Islet of Langerhans (tissue), 1 donor: ENCODE data around the gene CLEC7A.

ENCODE experiments used
- FAIRE-seq: peaks from one replicate; lab custom pipeline; 2011; peaks lifted over from hg19 to GRCh38; lab: Jason Lieb, UNC

CLEC7A gene

DNA sequence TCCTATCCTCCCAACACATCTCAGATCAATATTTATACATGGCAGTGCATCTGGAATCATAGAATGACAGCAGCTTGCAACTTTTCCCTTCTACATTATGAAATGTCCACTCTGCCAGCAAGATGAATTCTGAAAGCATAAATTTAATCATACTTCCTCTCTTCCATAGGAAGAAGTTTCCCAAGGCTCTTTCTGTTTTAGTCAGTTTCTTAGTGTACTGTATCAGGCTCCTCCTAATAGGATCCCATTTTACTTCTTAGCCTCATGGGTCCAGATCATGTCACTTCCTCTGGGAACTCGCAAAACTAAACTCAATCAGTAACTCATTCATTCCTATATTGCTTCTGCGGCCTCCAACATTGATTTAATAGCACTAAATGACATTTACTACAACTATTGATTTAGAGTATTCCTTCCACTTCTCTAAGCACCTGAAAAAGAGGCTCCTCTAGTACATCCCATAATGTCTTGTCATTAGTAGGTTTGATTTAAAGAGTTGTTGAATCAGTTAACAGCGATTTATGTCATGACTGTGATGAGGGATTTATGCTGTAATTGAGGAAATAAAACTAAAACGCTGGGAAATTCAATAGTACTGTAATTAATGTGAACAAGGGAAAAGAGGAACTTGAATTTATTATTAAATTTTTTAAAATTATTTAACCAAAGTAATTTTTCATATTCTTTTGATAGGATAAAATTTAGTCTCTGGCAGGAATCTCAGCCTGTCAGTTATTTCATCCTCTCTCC lies 35.2 kb downstream of the CLEC7A start:
- no peak for FAIRE-seq

DNA sequence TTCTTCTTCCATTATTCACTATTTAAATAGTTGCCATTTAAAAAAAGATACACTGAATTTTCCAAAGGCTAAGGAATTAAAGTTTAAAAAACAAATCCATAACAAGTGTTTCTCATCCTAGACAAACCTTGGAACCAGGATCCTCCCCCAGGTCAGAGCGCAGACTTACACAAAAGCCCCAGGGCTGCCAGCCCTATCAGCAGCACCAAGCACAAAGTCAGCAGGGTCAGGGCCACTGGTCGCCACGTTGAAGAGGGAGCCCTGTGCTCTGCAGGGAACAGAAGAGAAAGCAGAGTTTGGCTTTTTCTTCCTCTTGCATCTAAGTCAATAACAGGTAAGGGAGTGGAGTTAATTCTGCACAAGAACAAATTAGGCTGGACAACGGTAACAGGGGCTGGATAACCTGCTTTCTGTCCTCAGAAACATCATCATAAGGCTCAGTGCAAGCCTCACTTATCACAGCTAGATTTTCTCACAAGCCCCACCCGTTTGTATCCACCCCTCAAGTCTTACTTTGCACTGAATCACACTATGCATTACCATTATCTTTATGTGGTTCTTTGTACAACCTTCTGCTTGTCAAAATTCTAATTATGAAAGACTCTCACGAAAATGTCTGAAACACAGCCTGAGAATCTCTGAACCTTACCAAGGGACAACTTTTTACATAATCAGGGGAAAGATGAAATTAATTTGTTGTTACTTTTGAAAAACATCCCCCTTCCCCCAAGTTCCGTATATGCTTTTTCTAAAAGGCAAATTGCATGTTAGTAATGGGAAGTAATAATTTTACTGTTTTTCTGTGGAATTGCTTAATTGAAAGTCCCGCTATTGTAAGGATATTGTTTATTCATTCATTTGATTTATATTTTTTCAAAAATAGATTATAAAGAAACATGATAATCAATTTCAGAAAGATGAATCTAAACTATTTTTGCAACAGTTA lies 40.8 kb downstream of the CLEC7A start:
- no peak for FAIRE-seq

DNA sequence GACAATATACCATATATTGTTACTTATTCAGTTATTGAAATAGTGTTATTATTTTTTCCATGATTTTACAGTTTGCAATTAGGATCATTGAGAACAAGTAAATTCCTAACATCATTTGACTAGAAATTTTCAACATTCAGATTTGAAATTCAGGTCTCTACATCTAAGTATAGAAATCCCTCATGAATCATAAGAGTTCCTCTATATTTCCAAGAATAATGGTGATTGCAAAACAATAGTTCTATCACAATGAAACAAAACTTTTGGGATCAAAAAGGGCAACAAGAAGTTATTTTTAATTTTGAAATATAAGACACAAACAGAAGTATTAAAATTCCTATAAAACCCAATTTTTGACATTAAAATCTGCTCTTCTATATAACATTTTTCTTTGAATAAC lies 42.0 kb downstream of the CLEC7A start:
- FAIRE-seq, result no peak

DNA sequence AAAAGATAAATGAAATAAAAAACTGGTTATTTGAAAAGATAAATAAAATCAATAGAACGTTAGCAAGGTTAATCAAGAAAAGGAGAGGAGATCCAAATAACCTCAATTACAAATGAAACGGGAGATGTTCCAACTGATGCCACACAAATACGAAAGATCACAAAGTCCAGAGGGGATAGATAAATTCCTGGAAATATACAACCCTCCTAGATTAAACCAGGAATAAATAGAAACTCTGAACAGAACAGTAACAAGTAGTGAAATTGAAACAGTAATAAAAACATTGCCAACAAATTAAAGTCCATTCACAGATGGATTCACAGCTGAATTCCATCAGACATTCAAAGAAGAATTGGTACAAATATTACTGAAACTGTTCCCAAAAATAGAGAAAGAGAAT lies 43.6 kb downstream of the CLEC7A start:
- no peak for FAIRE-seq

DNA sequence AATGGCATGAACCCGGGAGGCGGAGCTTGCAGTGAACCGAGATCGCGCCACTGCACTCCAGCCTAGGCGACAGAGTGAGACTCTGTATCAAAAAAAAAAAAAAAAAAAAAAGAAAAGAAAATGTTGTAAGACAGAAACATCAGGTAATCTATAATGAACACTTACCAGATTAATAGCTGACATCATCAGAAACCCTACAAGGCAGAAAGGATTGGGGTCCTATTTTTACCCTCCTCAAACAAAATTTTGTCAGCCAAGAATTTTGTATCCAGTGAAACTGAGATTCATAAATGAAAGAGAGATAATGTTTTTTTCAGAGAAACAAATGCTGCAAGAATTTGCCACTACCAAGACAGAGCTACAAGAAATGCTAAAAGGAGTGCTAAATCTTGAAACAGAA lies 45.3 kb downstream of the CLEC7A start:
- no peak for FAIRE-seq

DNA sequence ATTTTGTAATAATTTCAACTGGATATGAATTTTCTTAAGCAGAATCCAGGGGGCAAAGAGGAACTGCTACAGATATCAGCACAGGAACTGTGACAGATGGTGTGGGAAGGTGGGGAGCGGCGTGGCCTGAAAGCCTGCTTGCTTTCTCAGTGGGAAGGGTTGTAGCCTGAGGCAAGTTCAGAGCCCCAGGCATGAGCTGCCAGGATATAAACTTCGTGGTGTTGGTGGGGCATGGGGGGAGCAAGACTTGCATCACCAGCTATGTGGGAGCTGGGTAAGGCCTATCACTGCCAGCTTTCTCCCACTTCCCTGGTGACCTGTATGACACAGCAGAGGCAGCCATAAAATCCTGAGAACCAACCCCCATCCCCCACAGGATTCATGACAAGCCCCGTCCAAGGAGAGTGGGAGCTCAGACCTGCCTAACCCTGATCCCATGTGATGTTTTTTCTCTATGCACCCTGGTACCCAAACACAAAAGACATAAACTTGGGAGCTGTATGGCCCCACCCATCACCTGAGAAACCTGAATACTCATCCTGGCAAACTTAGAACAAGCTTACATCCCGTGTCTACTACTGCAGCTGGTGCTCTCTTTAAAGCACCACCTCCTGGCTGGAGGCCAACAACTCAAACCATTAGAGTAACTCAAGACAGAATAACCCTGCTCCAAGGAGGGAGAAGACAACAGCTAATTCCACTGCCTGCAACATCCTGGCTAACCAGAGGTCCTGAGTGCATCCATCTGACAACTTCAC lies 47.7 kb downstream of the CLEC7A start:
- no peak for FAIRE-seq

DNA sequence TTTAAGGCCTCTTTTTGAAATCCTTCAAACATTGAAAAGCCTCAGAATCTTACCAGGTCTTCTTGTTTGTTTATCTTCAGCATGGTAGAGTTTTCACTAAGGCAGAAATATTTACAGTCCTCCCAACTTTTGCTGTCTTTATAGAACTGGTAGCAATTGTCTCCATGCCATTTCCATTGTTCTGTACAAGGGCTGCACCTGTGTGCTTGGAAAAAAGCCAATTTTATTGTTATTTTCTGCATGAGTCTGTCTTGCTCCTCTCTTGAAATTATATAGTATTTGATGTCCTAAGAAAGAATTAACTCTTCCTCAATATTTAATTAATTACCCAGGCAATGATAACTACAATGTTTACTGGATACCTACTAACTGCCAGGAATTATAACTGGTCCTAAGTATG lies 54.5 kb downstream of the CLEC7A start:
- no peak for FAIRE-seq

DNA sequence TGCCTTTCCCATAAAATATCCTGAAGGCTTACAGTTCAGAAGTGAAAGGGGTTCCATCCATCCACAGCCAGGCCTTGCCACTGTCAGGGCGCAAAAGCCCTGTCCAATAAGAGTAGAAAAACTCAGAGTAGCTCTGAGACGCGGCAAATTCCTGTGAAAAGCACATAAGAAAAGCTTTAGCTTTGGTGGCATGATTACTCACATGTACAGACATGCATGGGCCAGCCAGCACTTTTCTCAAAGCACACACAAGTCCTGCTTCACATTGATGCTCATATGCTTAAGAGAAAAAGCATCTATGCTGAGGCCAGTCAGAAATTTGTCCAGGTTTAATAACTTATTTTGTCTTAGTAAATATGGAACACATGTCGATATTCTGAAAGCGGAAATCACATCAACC lies 56.7 kb downstream of the CLEC7A start:
- no peak for FAIRE-seq

DNA sequence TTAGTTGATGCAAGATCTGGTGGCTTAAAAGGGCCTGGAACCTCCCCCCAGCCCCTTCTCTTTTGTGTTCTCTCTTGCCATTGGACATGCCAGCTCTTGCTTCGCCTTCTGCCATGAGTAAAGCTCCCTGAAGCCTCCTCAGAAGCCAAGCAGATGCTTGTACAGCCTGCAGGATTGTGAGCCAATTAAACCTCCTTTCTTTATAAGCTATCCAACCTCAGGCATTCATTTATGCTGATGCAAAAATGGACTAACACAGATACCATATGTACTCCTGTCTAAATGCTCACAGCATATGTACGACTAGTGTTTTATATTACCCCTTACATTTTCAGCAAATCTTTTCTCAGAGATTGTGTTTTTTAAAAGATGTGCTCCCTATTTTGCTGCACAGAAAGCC lies 57.9 kb downstream of the CLEC7A start:
- no peak for FAIRE-seq

DNA sequence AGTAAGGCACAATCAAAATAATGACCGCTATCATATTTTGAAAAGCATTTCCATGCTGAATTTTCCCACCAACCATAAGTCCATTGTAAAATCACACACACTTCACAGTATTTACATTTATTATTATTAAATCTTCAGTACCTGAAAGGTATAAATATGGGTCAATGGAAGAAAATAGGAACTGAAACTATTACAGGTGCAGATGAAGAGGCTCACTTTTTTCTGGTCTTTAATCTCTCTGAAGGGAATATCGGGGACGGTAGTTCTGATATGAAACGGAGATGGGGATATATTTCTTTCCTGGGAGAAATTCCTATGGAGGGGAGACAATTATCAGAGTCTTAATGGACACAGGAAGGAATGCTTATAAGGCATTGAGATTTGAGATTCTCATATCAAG lies 59.6 kb downstream of the CLEC7A start:
- no peak for FAIRE-seq

DNA sequence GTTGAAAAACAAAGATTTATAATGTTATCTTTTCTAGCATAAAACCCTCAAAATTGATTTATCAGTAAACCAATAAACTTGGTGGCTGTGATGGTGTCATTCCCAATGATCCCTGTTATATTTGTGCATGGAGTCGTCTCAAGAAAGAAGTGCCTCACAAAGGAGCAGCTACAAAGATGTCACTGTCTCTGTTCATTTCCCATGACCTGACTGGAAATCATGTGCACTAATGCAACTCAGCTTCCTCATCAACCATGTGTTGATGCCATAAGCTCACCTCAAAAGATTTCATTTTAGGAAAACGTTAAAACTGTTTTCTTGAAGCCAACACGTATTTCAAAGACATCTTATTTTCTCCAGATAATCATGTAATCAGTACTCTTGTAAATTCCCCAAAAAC lies 60.0 kb downstream of the CLEC7A start:
- no peak for FAIRE-seq

DNA sequence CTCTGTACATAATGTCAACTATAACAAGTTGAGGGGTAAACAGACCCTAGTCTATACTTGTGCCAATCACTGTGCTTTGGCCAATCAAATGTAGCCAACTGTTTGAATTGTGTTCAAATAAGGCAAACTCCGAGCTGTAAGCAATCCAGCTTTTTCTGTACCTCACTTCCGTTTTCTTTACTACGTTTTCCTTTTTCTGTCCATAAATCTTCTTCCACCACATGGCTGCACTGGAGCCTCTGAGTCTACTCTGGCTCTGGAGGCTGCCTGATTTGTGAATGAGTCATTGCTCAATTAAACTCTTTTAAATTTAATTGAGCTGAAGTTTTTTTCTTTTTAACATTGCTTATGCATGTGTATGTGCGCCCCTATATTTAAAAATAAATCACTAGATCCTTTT lies 60.9 kb downstream of the CLEC7A start:
- FAIRE-seq, result no peak

DNA sequence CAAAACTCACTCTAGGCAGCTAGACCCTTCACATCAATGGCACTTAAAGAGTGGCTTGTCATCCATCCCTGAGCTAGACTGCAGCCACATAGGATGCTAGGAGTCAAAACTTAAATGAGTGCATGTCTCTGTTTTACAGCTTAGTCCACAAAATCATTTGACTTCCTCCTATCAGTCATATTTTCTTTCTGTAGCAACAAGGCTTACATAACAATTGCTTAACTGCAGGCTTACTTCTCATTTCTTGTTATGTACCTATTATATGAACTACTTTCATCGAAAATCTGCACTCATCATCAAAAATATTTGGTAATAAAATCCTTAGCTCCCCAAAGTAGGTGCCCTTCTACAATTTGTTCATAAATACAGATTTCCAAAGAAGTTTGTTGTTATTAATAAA lies 61.4 kb downstream of the CLEC7A start:
- no peak for FAIRE-seq

DNA sequence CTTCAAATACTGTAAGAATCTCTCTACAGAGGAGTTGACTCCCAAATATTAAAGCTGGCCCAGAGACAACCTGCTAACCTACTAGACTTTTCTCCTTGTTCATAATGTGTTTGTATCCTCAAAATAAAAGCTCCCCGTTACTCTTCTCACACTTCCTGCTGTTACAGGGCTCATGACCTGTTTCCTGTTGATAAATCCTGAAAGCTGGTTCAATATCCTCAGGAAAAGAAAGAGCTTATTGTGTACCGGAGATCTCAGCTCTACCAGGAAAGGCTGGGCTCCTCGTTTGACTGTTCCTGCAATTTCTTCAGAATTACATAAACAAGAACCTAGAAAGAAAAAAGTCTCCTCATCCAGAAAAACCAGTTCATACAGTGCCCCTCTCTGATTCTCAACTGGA lies 62.1 kb downstream of the CLEC7A start:
- FAIRE-seq, result no peak

DNA sequence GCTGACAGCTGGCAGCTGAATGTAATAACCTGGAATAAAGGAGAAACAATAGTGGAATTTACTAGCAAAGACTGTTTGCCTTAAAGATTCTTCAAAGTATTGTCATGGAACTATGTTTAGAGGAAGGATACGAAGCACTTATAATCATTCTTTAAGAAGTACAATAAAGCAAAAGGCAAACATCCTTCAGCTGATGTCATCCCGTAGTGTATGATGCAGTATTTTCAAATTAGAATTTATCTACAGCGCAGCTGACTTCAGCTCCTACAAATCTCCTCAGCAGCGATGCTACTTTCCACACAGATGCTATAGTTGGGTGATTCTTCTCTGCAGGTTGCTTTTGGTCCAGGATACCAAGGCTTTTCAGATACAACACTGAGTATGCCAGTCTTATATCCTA lies 62.7 kb downstream of the CLEC7A start:
- no peak for FAIRE-seq
